Panc1 (cell line): ENCODE measurements around the gene MCF2L2.

ENCODE experiments used
- CTCF ChIP-seq: fragments of 450-650 bp; IDR thresholded peaks from 2 replicates; pipeline ENCODE4 v1.5.1; 2017; ENCODE audit warnings: mild to moderate bottlenecking
- POLR2AphosphoS5 ChIP-seq: IDR thresholded peaks from 2 replicates; pipeline ENCODE4 v1.6.1; 2012; ENCODE audit warnings: mild to moderate bottlenecking, low read depth, low read length, moderate library complexity
- TCF7L2 ChIP-seq: IDR thresholded peaks from 2 replicates; pipeline ENCODE4 v1.6.1; 2011; ENCODE audit warnings: mild to moderate bottlenecking, low read depth, low read length, inconsistent platforms

- TF ChIP-seq CTCF (peak; percentile 80), TCF7L2 (no peak), POLR2AphosphoS5 (no peak)
These were observed 239.4 kb downstream of the MCF2L2 start for GRCh38 chr3:183188895-183189462.
